ENCODE data around the gene TAS2R1.

Gene TAS2R1, protein sequence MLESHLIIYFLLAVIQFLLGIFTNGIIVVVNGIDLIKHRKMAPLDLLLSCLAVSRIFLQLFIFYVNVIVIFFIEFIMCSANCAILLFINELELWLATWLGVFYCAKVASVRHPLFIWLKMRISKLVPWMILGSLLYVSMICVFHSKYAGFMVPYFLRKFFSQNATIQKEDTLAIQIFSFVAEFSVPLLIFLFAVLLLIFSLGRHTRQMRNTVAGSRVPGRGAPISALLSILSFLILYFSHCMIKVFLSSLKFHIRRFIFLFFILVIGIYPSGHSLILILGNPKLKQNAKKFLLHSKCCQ

DNA sequence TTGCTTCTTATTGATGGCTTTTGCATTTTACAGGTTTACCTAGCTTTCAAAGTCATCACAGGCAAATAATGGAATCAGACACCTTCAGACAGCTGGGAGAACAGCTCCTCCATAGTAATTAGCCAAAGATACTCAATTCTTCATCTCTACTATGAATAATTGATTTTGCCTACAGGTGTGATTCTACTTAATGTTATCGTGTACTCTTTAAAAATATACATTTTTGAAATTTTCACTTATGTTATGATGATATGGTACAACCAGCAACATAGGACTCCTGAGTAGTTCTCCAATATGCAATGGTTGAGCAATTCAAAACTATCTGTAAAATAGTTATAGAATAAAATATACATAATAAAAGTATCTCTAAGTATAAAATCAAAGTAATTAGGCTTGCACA, at the start of gene TAS2R1:
TSS of gene TAS2R1 (minus strand) at position 101 of the 400 bp plus-strand sequence. CDS start 319 bp downstream, outside the sequence.
- DNase-seq (ENCODE audit: low read depth in 2 of 2) = no peak

DNA sequence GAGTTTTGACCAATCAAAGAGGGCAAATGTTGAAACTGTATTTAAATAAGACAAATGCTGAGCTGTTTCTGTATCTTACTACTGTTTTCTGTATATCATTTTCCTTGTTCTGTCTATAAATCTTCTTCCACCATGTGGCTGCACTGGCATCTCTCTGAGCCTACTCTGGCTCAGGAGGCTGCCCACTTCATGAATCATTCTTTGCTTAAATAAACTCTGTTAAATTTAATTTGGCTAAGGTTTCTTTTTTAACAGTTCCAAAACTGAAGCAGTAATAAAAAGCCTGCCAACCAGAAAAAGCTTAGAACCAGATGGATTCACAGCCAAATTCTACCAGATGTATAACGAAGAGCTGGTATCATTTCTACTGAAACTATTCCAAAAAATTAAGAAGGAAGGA, 40.2 kb upstream of the TAS2R1 start:
- no peak for DNase-seq (ENCODE audit: low read depth in 2 of 2)

DNA sequence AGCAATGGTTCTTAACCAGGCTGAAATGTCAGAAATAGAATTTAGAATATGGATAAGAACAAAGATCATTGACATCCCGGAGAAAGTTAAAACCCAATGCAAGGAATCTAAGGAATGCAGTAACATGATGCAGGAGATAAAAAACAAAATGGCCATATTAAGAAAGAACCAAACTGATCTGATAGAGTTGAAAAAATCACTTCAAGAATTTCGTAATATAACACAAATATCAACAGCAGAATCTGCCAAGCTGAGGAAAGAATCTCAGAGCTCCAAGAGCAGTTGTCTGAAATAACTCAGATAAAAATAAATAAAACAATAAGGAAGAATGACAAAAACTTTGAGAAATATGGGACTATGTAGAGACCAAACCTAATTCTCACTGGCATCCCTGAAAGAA, 37.8 kb upstream of the TAS2R1 start:
- no peak for DNase-seq (ENCODE audit: low read depth in 2 of 2)

DNA sequence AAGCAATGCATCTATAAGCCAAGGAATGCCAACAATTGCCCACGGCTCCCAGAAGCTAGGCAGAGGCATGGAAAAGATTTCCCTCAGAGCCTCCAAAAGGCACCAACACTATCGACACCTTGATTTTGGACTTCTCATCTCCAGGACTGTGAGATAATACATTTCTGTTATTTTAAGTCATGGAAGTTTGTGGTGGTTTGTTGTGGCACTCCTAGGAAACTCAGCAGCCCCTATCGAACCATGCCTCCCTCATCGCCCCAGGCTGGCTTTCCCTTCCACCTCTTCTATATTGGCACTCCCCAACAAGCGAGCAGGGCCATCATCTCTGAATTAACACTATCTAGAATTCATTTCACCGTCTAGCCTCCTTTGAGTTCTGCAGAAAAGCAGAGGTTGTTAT, 33.7 kb upstream of the TAS2R1 start:
- no peak for DNase-seq (ENCODE audit: low read depth in 2 of 2)

DNA sequence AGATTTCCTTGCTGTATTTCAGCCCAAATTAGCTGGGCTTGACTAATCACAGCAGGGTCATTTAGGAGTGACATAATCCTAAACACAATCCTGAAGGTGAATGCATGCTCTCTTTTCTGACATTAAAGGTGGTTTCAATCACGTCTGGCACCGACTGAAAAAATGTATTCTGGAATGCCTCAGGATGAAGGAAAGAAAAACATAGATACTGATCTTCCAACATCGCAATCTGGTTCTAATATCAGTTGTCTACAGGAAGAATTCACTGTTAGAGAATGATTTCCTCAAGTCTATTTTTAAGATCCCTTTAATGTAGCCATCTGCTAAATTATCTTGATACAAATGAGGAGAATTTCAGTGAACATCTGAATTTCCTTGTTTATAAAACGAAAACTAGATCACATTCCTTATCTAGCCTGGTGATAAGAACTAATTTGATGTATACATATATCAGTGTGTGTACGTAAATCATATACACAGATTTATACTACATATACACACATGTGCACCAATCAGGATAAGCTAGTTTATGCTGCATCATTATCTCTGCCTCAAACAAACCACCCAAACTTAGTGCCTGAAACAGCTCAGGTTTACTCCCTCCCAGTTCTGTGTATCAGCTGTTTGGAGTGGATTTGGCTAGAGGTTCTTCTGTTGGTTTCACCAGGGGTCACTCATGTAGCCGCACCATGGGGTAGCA, 31.3 kb upstream of the TAS2R1 start:
- DNase-seq (ENCODE audit: low read depth in 2 of 2) = no peak

DNA sequence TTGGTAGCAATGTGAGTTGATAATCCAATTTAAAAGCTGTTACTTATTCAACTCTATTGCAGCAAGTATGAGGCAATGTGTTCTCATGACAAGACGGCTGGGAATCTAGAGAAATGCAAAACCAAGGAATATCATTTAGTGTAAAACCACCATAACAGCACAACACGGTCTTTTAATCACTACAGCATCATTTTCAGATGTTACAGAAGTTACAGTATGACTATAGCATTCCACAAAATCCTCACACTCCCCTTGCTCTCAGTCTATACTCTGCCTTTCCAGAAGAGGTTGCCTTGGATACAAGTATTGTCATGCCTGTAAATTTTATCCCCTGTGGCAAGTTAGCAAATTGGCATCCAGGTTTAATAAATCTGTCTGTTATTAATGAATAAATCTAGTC, 28.6 kb upstream of the TAS2R1 start:
- DNase-seq (ENCODE audit: low read depth in 2 of 2) = no peak

DNA sequence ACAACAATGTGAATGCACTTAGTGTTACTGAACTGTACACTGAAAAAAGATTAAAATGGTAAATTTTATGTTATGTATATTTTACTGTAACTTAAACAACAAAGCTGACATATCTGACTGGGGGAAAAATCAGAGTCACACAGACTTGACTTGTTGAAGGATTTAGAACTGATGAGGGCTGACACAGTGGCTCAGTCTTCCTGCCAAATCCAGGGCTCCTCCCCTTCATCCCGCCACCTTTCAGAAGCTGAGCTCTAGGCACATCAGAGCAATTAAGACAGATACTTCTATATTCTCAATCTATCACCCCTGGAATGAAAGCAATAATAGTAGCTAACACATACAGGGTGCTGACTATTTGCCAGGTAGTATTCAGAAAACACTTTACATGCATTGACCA, 27.7 kb upstream of the TAS2R1 start:
- no peak for DNase-seq (ENCODE audit: low read depth in 2 of 2)

DNA sequence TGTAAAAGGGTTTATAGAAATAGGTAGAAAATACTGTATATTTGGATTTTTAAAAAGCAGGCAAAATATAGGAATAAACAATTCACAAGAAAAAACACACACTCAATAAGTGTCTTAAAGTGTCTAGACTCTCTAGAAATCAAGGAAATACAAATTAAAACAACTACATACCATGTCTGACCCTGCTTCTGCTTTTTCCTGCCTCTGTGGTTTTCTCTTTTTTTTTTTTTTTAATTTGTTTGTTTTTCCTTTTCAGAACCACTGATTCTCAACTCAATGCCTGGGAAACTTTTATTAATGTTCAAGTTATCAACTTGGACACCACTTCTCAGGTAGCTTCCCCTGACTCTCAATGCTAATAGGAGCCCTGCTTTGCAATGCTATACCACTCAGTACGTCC, 25.5 kb upstream of the TAS2R1 start:
- no peak for DNase-seq (ENCODE audit: low read depth in 2 of 2)

DNA sequence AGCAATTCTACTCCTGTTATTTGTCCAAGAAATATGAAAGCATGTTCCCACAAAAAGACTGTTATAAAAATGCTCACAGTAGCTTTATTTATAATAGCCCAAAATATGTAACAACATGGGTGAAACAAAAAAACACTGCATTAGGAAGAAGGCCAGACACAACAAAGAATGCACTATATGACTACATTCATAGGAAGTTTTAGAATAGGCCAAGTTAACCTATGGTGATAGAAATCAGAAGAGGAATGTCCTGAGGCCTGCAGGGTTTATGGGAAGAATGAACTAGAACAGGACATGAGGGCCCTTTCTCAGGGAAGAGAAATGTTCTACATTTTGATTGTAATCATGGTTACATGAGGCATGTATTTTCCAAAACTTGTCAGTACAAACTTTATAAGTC, 24.7 kb upstream of the TAS2R1 start:
- no peak for DNase-seq (ENCODE audit: low read depth in 2 of 2)

DNA sequence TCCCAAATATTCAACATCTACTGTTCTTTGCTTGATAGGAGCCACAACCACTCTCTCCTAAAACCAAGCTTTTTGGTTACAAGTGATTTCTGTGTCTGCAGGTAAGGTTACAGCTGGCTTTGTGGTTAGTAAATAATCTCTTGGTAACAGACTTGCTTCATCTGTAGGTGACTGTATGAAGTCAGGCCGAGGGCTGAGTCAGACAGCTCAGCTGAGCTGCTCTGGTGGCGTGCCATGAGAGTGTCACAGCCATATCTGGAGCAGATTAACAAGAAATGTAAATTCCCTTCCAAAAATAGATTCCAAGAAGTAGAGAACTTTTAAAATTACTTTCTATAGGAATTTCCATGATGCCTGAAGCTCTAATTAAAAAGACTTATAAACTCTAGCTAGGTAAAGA, 23.7 kb upstream of the TAS2R1 start:
- DNase-seq (ENCODE audit: low read depth in 2 of 2) = no peak

DNA sequence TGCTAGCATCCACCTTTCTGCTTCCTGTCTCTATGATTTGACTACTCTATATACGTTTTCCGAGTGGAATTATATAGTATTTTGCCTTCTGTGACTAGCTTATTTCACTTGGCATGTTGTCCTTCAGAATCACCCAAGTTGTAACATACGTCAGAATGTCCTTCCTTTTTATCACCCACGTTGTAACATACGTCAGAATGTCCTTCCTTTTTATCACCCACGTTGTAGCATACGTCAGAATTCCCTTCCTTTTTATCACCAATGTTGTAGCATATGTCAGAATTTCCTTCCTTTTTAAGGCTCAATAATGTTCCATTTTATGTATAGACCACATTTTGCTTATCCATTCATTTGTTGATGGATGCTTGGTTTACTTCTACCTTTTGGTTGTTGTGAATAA, 22.9 kb upstream of the TAS2R1 start:
- no peak for DNase-seq (ENCODE audit: low read depth in 2 of 2)

DNA sequence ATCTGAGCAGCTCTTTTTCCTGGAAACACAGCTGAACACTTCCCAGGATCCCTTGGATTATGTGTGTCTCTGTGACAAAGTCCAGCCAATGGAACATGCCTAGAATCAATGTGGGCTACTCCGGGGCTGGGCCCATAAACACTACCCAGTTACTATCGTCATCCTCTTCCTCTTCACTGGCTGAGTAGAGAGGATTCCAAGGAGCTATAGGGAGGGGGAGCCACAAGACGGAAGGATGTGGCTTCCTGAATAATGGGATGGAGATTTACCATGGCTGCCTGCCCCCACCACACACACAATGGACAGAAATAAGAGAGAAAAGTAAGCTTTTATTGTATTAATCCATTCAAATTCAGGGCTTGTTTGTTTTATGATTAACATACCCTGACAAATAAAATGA, 22.1 kb upstream of the TAS2R1 start:
- DNase-seq (ENCODE audit: low read depth in 2 of 2) = no peak

DNA sequence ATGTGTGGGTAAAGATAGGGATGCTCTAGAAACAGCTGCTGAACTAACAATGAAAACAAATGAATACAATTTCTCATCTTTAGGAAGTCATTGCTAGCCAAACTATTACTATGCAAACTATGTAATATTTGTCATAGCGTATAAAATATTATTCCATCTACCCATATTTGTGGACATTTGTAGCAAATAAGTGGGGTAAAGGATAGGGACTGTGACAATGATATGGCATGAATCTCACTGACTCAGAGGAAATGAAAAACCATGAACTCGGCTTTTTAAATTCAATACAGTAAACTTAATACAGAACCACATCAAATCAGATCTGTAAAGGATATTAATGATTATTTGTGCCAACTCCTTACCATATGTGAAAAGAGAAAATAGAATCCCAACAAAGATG, 16.7 kb upstream of the TAS2R1 start:
- no peak for DNase-seq (ENCODE audit: low read depth in 2 of 2)

DNA sequence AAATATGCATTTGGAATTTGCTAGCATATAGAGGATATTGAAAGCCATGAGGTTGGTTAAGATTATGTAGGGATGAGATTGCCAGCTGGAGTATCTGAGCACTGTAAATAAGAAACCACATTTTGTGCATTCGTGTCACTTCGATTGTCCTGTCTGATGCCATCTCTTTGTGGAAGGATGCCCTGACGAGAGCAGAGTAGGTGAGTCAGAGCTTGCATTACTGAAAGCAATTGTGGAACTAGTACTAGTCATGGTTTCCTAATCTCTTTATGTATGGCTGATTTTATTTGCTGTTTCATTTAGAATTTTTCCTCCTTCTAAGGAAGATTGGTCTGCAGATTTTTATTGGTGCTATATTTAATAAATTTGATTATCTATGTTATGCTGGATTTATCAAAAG, 14.5 kb upstream of the TAS2R1 start:
- DNase-seq (ENCODE audit: low read depth in 2 of 2) = no peak

DNA sequence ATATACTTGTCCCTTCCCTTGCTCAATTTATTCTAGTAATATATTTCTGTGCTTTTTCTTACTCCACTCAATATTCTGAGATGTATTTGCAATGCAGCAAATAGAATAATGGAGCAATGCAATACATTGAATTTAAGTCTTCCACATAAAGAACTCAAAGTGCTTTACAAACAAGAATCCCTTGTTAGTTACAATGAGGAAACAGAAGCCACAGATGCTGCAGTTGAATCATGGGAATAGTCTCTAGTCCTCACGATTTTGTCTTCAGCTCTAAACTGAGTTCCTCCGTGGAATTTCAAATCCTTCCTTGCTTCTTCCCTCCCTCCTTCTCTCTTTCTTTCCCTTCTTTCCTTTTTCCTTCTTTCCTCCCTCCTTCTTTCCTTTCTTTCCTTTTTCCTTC, 12.5 kb upstream of the TAS2R1 start:
- DNase-seq (ENCODE audit: low read depth in 2 of 2) = no peak

DNA sequence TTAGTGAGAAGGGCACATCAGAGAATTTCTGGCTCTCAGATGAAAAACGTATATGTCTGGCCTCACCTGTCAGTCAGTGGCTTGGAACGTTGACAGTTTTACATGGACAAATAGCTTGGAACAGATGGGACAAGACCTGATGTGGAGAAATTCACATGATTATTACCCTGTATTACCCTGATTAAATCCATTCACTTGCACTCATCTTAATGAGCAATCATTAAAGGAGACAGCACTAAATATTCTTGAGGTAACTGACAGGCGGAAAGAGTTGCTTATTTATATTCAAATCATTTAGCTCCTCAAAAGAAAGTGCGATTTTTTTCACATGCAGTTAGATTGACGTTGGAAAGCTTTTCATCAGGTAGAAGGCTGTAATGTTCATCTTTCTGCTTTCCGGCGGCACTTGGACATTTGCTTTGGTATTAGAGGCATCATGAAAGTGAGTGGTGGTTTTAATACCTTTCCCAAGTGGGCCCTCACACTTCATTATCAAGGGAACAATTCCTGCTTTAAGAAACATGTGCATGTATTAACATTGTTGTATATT, 11.7 kb upstream of the TAS2R1 start:
- no peak for DNase-seq (ENCODE audit: low read depth in 2 of 2)

DNA sequence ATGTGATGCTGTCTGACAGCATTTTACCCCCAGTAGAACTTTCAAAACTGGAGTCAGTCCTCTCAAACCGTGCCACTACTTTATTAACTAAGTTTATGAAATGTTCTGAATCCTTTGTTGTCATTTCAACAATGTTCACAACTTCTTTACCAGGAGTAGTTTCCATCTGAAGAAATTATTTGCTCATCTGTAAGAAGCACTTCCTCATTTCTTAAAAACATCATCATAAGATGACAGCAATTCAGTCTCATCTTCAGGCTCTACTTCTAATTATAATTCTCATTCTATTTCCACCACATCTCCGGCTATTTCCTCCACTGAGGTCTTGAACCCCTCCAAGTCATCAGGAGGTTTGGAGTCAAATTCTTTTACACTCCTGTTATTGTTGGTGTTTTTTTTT, 2.3 kb upstream of the TAS2R1 start:
- no peak for DNase-seq (ENCODE audit: low read depth in 2 of 2)

DNA sequence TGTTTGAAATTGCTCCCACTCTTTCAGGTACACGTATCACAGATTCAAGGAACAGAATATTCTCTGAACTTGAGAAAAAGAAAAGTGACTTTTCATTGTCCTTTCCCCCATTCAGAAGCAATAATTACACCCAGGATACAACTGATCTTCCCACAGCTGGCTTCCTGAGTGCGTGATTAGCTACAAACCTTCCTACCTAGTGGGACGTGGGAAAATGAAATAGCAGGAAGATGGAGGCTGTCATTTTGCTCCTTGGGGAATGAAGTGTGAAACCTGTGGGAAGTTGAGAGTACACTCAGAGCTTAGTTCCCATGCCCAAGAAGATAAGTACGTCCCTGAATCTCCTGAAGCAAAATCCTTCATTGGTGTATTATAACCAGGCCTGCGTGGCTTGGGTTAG, 2.6 kb downstream of the TAS2R1 start:
- DNase-seq (ENCODE audit: low read depth in 2 of 2) = no peak

DNA sequence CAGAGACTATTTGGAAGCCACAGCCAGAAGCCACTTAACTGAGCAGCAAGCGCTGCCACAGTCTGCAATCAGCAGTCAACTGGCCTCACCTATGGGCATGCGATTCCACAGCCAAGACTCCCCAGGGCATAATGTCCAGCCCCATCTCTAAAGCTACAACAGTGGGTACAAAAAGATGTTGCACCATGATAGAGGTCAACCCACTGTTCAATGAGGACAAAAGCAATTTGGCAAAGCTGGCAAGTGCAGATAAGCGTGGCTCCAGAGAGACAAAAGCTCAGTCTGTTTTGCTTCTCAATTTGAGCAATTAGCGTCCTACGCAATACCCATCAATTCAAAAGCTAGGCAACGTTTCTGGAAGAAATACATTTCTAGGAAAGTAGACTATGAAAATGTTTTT, 3.2 kb downstream of the TAS2R1 start:
- DNase-seq (ENCODE audit: low read depth in 2 of 2) = no peak

DNA sequence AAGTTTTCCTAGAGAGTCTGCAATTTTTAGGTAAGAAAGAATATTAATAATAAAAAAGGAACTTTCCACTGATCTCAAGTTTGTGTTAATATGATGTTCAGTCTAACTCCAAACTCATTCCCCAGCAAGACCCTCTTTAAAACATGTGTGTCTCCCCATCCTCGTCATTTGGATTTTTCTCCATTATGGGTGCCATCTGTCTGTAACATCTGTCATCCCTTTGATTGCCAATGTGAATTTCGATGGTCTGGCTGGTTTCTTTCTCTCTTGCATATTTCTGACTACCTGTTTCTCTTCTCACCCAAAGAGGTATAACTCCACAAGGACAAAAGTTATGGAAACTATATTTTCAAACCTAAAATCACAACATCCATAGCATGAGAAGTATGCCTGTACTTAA, 4.4 kb downstream of the TAS2R1 start:
- no peak for DNase-seq (ENCODE audit: low read depth in 2 of 2)

DNA sequence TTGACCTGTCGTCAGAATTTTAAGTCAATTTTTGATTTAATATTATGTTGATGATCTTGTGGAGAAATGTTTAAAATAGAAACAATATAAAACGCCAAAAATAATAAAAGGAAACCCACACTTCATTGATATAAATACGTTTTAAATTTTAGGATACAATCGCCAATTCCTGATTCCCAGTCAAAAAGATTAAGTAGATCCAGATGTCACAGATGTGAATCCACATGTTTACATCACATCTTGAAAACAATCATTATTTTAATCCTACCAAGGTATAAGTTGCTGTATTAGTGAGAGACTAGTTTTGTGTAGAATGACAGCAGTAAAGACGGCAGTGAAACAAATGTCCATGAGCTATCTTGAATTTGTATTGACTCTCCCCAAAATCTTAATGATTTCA, 4.9 kb downstream of the TAS2R1 start:
- DNase-seq (ENCODE audit: low read depth in 2 of 2) = no peak

DNA sequence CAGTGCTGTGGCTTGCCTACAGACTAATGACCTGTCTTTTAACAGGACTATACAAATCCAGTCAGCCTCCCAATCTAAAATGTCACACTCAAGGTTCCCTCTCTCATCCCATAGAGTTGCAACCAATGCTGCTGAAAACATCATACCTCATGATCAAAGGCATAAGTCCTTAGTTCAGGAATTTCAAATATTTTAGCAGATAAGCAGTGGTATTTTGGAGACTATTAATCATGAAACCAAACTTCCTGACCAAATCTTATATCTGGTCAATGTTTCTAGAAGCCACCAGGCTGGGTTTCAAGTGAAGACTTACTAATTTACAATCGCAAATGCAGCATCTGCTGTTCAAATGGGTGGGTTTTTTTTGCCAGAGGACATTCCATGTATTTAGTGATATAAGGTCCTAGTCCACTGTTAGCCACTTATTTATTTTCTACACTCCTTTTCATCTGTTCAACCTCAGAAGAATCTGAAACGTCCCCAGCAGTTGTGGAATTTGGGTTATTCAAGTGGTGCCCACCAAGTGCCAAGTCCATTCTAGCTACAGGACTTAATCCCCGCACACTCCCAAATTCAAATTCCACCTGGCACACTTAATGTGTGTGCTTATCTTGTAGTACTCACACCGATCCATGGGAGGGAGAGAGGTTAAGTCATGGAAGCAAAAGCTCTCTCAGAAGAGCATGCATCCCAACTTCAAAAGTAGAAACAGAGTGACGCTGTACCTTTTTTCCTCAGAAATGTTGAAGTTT, 5.8 kb downstream of the TAS2R1 start:
- DNase-seq (ENCODE audit: low read depth in 2 of 2) = no peak

DNA sequence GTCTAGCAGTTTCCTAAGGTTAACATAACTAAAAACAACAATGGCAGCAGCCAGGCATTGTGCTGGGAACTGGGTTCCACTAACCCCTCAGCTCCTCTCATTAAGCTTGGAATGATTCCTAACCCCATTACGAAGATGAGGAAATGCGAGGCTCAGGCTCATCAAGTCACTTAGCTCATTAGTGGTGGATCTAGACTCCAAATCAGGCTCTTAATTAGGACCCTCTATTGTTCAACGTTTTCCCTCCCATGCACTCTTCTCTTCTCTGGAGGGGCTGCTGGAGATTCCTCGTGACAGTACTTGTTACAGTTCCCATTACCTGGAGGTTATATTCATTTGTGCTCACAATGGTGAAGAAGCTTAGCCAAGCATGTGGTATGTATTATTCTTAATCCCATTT, 6.5 kb downstream of the TAS2R1 start:
- DNase-seq (ENCODE audit: low read depth in 2 of 2) = no peak
